CD4-positive, alpha-beta T cell treated with Interleukin-6 for 4 hours (primary cell): ENCODE data around the gene CHPT1.
A peak's percentile ranks its signal among the peaks of the same experiment; 100 is the strongest.
"Not testable (repeated sequence)": the region's sequence is repeated elsewhere in the genome, so short reads cannot be mapped to it uniquely, and the experiment has no call there.

Experiments
- DNase-seq: peaks from one replicate; pipeline ENCODE4 v3.0.0-alpha.2; 2020; ENCODE audit warnings: mixed read lengths

The CHPT1 gene

DNA sequence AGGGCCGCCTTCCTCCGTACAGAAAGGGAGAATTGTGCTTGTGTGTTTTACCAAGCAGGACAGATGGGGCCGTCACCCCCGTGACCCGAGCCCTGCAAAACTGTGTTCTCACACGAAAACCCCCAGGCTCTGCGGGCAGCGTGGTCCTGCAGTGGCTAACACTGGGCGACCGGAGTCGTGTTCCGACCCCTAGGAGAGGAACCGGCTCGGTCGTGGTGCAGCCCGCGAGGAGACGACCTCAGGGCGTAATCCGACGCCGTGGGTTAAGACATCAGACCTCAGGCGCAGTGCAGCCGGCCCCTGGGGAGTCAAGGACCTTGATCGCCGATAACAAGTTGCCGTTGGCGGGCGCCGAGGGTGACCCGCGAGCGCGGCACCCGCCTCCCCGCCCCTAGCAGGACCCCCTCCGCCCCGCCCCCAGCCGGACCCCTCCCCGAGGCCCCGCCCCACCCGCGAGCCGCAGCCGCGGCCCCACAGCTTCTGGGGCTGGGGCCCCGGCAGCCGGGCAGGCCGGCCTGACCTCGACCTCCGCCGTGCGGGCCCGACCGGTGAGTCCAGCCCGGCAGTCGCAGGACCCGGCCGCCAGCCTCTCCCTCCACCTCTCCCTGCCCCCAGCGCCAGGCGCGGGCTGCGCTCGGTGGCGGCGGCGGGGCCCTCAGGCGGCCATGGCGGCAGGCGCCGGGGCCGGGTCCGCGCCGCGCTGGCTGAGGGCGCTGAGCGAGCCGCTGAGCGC lies at the start of gene CHPT1:
Gene CHPT1 (plus strand): TSS at position 444 of the 733 bp plus-strand sequence. CDS start 222 bp downstream, at position 666.
- DNase-seq, result peak; percentile 79

DNA sequence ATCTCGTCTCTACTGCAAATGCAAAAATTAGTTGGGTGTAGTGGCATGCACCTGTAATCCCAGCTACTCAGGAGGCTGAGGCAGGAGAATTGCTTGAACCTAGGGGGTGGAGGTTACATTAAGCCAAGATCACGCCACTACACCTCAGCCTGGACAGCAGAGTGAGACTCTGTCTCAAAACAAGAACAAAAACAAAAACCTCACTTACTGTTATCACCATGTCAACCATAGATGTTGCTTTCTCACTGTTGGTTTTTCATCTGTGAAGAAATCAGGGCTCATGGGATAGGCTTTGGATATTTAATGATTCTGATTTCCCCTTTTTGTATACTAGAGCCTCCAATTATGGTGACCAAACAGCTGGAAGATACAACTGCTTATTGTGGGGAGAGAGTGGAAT lies 49.7 kb upstream of the CHPT1 start:
- no peak for DNase-seq

DNA sequence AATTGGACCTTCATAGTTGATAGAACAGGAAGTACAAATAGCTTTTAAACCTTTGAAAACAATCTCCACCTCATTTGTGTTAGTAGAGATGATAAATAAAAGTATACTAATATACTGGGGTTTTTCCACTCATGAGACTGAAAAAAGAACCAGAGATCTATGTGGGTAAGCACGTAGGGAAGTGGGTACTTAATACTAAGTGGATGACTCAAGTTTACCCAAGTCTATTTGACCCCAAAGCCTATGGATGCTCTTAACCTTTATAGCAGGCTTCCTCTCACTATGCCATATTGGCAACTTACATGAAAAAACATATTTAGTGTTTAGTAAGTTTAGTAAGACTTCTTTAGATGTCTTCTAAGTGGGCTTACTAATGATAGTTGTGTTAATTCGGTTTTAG lies 49.2 kb upstream of the CHPT1 start:
- DNase-seq, result no peak

DNA sequence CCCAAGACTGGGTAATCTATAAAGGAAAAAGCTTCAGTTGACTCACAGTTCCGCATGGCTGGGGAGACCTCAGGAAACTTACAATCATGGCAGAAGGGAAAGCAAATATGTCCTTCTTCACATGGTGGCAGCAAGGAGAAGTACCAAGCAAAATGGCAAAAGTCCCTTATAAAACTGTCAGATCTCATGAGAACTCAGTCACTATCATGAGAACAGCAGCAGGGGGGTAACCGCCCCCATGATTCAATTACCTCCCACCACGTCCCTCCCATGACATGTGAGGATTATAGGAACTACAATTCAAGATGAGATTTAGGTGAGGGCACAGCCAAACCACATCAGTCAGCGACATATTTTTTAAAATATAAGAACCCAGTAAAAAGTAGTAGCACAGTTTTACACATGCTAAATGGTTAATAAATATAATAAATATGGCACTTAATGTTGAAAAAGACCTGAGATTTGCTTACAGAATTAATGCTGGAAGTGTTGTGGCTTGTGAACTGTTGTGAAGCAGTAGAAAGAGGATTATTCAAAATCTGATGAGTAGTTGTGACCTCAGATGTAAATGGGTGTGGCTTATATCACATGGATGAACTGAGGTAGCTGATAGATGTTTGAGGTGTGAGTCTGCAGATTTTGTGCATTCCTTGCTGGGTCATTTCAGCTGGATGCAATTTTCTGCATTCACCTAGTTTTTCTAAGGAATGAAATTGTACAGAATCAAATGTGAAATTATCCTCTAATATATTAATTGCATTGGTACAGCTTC lies 46.9 kb upstream of the CHPT1 start:
- no peak for DNase-seq

GRCh38 chr12:101653030-101653429 lies 44.4 kb upstream of the CHPT1 start:
- DNase-seq, result no peak

DNA sequence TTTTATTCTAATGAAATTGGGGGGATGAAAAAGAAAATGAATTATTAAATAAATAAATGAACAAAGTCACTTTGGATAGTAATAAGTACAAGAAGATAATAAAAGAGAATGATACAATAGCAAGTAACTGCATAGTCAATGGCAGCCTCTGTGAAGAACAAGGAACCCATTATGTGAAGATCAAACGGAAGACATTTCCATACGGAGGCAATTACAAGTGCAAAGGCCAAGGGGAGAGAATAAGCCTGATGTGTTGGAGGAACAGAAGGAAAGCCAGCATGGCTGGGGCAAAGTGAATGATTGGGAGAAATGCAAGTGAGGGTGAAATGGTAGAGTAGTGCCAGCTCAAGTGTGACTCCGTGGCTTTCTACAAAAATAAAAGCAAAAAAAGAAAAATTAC lies 43.9 kb upstream of the CHPT1 start:
- DNase-seq, result no peak

GRCh38 chr12:101654442-101654841 lies 43.0 kb upstream of the CHPT1 start:
- no peak for DNase-seq

DNA sequence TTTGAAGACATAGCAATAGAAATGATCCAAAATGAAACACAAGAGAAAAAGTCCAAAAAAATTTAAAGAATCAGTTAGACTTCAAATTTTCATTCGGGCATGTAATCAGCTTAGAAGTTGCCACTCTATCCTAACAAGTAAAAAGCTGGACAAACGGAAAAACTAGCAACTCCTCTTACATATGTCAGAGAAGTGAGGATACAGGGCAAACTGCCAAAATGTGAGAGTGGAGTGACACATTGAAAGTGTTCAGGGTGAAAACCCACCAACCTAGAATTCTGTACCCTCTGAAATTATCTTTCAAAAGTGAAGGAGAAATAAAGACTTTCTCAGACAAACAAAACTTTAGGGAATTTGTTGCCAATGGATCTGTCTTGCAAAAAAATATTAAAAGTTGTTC lies 42.0 kb upstream of the CHPT1 start:
- no peak for DNase-seq

GRCh38 chr12:101660662-101661061 lies 36.8 kb upstream of the CHPT1 start:
- DNase-seq, result not testable (repeated sequence)

- no peak for DNase-seq
These were observed 34.1 kb upstream of the CHPT1 start for GRCh38 chr12:101663298-101663697.

GRCh38 chr12:101664992-101665391 lies 32.4 kb upstream of the CHPT1 start:
- no peak for DNase-seq

- no peak for DNase-seq
These were observed 31.2 kb upstream of the CHPT1 start for GRCh38 chr12:101666052-101666728.

- no peak for DNase-seq
These were observed 29.8 kb upstream of the CHPT1 start for GRCh38 chr12:101667591-101667990.

GRCh38 chr12:101670007-101670671 lies 27.3 kb upstream of the CHPT1 start:
- peak; percentile 54 for DNase-seq

GRCh38 chr12:101671157-101671791 lies 26.2 kb upstream of the CHPT1 start:
- peak; percentile 58 for DNase-seq

DNA sequence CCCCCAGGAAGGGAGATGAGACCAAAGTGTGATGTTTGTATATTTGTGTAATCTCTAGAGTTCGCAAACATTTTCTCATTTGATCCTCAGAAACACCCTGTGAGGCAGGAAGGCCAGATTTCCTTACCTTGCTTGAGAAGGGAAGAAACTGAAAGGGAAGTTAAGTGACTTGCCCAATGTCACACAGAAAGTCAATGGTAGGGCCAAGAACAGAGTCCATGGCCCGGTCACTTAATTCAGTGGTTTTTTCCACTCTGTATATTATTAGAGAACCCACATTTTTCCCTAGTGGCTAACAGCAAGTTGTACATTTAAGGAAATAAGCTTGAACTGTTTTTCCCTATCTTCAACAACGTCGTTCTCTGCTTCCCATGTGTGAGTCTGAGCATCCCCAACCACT lies 25.6 kb upstream of the CHPT1 start:
- no peak for DNase-seq

DNA sequence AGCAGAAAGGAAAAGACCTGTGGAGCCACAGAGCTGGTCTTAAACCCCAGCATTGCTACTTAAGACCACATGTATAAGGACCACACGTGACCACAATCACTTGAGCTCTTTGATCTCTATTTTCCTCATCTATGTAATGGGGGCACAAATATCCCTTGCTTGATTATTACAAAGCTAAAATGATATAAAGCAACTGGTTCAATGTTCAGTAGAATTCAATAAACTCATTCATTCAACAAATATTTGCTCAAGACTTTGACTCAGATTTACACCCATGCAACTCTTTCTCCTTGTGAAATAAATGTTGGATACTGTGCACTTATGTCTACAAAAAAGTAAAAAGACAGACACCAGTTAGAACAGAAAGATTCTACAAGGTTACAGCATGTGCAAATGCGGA lies 21.9 kb upstream of the CHPT1 start:
- no peak for DNase-seq

DNA sequence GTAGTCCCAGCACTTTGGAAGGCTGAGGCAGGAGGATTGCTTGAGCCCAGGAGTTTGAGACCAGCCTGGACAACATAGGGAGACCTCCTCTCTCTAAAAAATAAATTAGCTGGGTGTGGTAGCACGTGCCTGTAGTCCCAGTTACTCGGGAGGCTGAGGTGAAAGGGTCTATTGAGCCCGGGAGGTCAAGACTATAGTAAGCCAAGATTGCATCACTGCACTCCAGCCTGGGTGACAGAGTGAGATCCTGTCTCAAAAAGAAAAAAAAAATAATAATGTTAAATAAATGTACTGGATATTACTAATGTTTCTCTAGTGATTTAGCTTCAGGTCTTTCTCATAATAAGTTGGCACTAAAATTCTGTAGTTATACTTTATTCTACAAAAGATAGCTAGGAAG lies 20.9 kb upstream of the CHPT1 start:
- not testable (repeated sequence) for DNase-seq

GRCh38 chr12:101678081-101678480 lies 19.4 kb upstream of the CHPT1 start:
- no peak for DNase-seq

DNA sequence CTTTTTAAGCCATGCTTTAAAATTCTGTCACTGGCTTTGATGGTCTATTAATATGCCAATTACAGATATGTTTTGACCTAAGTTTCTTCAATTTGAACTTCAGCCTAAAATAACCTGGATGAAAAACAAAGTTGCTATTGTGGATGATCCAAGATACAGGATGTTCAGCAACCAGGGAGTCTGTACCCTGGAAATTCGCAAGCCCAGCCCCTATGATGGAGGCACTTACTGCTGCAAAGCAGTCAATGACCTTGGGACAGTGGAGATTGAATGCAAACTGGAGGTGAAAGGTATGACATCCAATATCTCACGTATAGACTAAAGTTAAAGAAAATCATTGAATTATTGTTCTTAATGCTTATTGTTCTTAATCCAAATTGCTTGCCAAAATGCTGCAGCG lies 17.2 kb upstream of the CHPT1 start:
- no peak for DNase-seq

GRCh38 chr12:101680647-101681046 lies 16.8 kb upstream of the CHPT1 start:
- DNase-seq, result no peak

- not testable (repeated sequence) for DNase-seq
These were observed 15.8 kb upstream of the CHPT1 start for GRCh38 chr12:101681627-101682026.

GRCh38 chr12:101685092-101685491 lies 12.3 kb upstream of the CHPT1 start:
- DNase-seq, result no peak
